ENCODE data around the gene MYBPC1.

- TF ChIP-seq POLR2A (IDR thresholded peaks at IDR 0.05) = no peak
- no peak for TF ChIP-seq CTCF (IDR thresholded peaks at IDR 0.05 in 4 of 5, conservative IDR thresholded peaks at IDR 0.05 in 1 of 5)
Measured at GRCh38 chr12:101573743-101574142, 21.0 kb upstream of the MYBPC1 start.
